DND-41 (cell line): ENCODE results near the gene ADGRF5.

Experiments used
- CTCF ChIP-seq: IDR thresholded peaks from 2 replicates; pipeline ENCODE4 v1.5.1; 2012; ENCODE audit warnings: borderline replicate concordance, low read length, moderate library complexity, mild to moderate bottlenecking; ENCODE audit not compliant: poor library complexity, severe bottlenecking; ENCODE audit errors: extremely low read depth
- EZH2 ChIP-seq: IDR thresholded peaks from 3 replicates; pipeline ENCODE4 v1.6.1; 2012; ENCODE audit warnings: borderline replicate concordance, low read depth, mild to moderate bottlenecking, moderate library complexity, low read length, inconsistent platforms; ENCODE audit not compliant: severe bottlenecking

GRCh38 chr6:46969206-46969605 is 47.5 kb upstream of the ADGRF5 start:
- no peak for TF ChIP-seq CTCF
- TF ChIP-seq EZH2, result no peak
